OCI-M2 (cell line): ENCODE results near the gene DSCAML1.

Experiments used
- DNase-seq: peaks from one replicate; lab custom pipeline; 2025; ENCODE audit not compliant: unreplicated experiment; lab: John Stamatoyannopoulos, UW

DSCAML1 gene

GRCh38 chr11:117505285-117505970 lies 291.6 kb downstream of the DSCAML1 start:
- DNase-seq, result no peak

GRCh38 chr11:117502779-117503100 lies 294.3 kb downstream of the DSCAML1 start:
- DNase-seq, result no peak

- DNase-seq, result no peak
These were observed 294.8 kb downstream of the DSCAML1 start for GRCh38 chr11:117502015-117502778.

DNA sequence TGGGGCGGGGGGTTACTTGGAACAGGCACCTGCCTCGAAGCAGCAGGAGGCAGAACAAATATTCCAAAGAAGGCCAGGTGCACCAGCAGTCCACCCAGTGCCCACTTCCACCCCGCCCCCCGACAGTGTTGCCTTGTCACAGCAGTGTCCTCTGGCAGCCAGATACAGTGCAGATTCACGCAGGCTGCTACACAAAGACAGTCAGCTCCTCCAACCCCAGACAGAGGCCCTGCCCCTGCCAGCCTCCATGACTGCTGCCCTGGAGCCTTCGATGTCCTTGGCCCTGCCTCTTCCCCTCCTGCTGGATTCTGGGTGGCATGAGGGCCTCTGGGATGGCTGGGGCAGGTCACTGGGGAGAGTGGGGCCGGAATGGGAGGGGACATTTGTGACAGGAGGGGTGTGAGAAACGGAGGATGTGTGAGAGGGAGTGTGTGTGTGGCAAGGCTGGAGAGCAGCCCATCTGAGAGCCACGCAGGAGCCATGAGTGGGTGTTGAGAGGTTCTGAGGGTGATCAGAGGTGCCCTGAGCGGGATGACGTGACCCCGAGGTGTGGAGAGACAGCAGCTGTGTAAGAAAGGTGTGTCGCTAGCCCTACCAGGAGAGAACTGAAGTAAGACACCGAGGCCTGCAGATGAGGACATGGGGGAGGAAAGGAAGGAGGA lies 295.6 kb downstream of the DSCAML1 start:
- no peak for DNase-seq

- DNase-seq, result no peak
These were observed 298.2 kb downstream of the DSCAML1 start for GRCh38 chr11:117498791-117499190.

GRCh38 chr11:117497206-117497951 lies 299.6 kb downstream of the DSCAML1 start:
- DNase-seq, result no peak

DNA sequence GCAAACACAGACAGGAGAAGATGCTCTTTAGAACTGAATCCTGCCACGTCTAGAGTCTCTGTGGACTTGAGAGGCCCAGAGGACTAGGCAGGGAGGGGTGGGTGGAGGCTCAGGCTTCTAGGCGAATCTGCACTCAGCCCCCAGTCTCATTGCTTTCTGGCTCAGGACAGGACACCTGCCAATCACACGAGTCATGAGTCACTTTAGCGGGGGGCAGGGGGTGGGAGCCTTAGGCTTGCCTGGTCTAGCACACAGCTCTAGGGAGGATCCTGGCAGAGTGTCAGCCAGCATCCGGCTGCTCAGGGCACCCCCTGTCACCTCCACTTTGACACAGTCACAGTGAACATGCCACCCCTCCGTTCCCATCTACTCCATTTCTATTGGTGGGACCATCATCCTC lies 301.7 kb downstream of the DSCAML1 start:
- no peak for DNase-seq

DNA sequence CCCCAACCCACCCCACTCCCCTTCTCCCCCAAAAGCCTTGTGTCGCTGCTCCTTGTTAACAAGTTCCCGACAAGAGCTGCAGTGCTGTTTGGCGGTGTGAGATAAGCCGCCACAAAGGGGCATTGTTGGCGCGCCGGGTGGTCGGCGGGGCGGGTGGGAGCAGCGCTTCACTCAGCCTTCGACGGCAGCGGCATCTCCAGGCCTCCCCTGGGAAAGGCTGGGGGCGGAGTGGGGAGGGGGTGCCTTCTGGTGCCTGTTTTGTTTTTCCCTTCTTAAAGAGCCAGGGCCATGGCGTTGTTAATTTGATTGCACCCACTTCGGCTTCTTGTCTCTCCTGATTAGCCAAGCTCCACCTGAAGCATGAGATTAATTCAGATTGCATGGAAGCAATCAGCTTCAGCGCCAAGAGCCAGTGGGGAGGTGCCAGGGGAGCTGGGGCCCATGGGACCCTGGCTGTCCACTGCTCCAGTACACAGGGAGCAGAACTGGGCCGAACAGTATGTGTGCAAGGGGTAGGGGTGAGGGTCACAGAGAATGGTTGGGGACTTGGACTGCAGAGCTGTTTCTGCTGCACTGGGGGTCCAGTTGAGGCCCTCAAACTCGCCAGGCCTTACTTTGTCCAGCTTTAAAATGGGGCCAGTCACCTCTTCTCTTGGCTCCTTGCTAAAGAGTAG lies 304.3 kb downstream of the DSCAML1 start:
- DNase-seq, result no peak

GRCh38 chr11:117490911-117491310 lies 306.1 kb downstream of the DSCAML1 start:
- no peak for DNase-seq

DNA sequence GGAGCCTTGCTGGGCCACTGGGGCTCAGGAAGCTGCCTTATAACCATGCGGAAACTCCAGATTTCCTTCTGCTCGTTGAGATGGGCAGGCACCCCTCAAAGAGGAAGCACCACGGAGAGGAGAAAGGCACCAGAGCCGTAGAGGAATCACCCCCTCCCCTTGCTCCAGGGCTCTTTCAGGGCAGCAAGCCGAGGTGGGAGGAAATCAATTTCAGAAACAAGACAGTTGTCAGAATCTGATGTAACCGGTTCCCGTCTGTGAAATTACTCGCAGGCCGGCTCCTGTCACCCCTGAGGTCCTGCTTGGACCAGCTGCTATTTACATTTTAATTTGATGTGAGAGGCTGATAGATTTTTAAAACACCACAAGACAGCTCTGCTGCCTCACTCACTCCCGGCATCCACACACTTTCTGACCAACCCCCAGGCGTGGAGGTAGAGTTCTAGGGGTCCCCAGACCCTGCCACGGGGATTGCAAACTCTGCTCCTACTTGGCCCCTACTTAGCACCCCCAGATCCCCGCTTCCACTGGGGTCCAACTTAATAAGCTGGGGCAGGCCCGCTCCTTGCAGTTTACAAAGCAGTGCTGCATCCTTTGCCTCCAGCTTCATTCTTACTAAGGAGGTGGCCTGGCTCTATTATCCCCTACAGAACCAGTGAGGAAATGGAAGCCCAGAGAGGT lies 306.9 kb downstream of the DSCAML1 start:
- no peak for DNase-seq

- no peak for DNase-seq
These were observed 307.7 kb downstream of the DSCAML1 start for GRCh38 chr11:117488996-117489952.

DNA sequence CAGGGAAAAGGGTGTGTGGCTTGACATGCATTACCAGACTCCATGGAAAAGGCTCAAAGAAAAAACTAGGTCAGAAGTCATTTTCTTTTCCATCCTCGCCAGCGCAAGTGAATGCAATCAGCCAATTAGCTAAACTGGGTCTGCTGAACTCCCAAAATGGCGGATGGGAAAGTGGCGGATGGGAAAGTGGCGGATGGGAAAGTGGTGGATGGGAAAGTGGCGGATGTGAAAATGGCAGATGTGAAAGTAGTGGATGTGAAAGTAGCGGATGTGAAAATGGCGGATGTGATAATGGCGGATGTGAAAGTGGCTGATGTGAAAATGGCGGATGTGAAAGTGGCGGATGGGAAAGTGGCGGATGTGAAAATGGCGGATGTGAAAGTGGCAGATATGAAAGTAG lies 311.0 kb downstream of the DSCAML1 start:
- DNase-seq, result no peak

DNA sequence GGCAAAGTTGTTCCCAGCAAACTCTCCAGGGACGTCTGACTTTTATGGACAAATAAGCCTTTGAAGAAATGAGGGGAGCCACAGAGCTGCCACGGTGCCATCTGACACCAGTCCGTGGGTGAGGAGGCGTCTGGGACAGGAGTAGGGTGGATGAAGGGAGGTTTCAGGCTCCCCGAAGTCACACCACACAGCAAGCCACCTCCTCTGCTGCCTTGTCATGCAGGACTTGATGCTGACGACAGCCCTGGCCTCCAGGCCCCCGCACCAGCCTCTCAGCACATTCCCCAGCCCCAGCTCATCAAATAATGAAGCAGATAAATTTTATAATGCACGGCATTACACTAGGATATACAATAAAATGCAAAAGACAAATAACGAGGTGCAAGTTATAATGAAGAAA lies 312.9 kb downstream of the DSCAML1 start:
- no peak for DNase-seq

DNA sequence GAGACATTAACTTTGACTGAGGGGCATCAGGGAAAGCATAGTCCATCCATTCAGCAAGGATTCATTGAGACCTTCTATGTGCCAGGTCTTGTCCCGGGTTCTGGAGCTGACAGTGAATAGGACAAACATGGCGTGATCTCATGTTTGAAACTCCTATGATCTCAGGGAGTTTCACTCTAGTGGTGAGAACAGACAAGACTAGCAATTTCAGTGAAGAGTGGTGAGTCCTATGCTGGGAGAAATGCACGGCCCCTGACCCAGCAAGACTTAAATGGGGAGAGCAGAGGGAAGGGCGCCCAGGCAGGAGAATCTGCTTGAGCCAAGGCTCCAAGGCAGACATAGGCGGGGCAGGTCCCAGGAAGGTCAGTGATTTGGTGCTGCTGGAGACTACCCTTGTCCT lies 313.6 kb downstream of the DSCAML1 start:
- no peak for DNase-seq

DNA sequence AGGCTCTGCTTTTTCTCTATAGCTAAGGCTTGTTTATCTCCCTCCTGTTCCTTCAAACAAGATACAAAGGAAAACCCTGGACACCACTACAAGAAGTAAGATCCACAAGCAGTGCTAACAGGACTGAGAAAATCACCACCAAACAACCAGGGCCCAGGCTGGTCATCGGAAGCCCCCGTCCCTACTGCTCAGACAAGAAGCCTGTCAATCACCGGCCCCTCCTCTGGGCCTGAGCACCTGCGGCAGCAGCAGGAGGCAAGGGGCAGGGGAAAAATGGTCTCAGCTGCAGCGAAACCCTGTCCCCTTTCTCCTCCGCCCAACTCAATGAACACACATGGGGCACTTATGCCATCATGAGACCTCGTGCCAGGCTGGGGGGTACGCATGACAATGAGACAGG lies 314.1 kb downstream of the DSCAML1 start:
- no peak for DNase-seq

GRCh38 chr11:117481885-117482284 lies 315.1 kb downstream of the DSCAML1 start:
- DNase-seq, result no peak

GRCh38 chr11:117481036-117481435 lies 316.0 kb downstream of the DSCAML1 start:
- DNase-seq, result no peak

- no peak for DNase-seq
These were observed 316.8 kb downstream of the DSCAML1 start for GRCh38 chr11:117480221-117480620.

DNA sequence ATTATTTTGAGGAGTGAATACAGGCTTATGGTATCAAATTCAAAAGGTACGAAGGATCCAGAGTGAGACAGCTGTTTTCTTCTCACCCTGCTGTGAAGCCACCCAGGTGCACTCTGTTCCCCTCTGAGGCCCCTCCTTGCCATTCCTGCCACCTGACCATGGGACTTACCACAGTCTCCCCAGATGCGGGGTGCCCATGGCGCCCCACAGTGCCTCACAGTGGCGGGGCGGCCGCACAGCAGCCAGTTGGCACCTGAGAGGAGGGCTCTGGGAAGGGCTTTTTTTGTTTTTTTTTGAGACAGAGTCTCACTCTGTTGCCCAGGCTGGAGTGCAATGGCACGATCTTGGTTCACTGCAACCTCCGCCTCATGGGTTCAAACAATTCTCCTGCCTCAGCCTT lies 317.6 kb downstream of the DSCAML1 start:
- DNase-seq, result no peak
